Erythroblast (primary cell): ENCODE results near the gene LRP2.

Source experiments
- GATA1 ChIP-seq: IDR thresholded peaks from 2 replicates; pipeline ENCODE4 v1.6.1; 2011; ENCODE audit warnings: low read depth, mild to moderate bottlenecking, control low read depth, low read length, moderate library complexity
- POLR2A ChIP-seq: IDR thresholded peaks from 2 replicates; pipeline ENCODE4 v1.6.1; 2011; ENCODE audit warnings: mild to moderate bottlenecking, low read length

- TF ChIP-seq POLR2A: no peak
- no peak for TF ChIP-seq GATA1
These were observed 115.1 kb downstream of the LRP2 start for GRCh38 chr2:169247211-169247610.
